Left renal pelvis (tissue), 4 donors: ENCODE results near the gene TSPAN17. TPM values are rescaled to one million over a fixed set of nuclear protein-coding genes. Genes with fewer than 3 reads are reported as not detected.

Experiments used
- DNase-seq, 4 donors: peaks; one replicate each; pipeline ENCODE4 v3.0.0-alpha.2; 2013; ENCODE audit warnings: low read depth in 4 of 4, low spot score in 3 of 4
- polyA plus RNA-seq, 4 donors: library from polyadenylated mRNA; unstranded; fragments of 120-200 nt; gene quantifications; one replicate each; pipeline ENCODE4 v1.2.1, GENCODE V29; 2013; ENCODE audit not compliant: insufficient read length in 4 of 4

The TSPAN17 gene
- polyA plus RNA-seq, 4 donors = 27.1 to 32.9 (median 29.8) TPM

GRCh38 chr5:176639981-176640380 lies 7.3 kb upstream of the TSPAN17 start:
- DNase-seq = no peak

- no peak for DNase-seq
These were observed 6.7 kb upstream of the TSPAN17 start for GRCh38 chr5:176640616-176641015.

- DNase-seq = no peak
These were observed 4.4 kb upstream of the TSPAN17 start for GRCh38 chr5:176642675-176643490.

- DNase-seq = no peak
These were observed 3.6 kb upstream of the TSPAN17 start for GRCh38 chr5:176643491-176644219.

- DNase-seq = no peak
These were observed 3.0 kb upstream of the TSPAN17 start for GRCh38 chr5:176644294-176644693.

GRCh38 chr5:176644878-176645670 lies 2.2 kb upstream of the TSPAN17 start:
- no peak for DNase-seq

- DNase-seq = no peak
These were observed 1.1 kb upstream of the TSPAN17 start for GRCh38 chr5:176646049-176646706.

GRCh38 chr5:176646707-176647029 lies 616 bp upstream of the TSPAN17 start:
- DNase-seq = no peak

GRCh38 chr5:176647843-176648473 lies 674 bp downstream of the TSPAN17 start:
- peak in 1 of 4 donors; percentile 14 for DNase-seq

- DNase-seq = no peak
These were observed 1.4 kb downstream of the TSPAN17 start for GRCh38 chr5:176648474-176649194.

GRCh38 chr5:176650354-176650884 lies 3.1 kb downstream of the TSPAN17 start:
- no peak for DNase-seq

- no peak for DNase-seq
These were observed 4.2 kb downstream of the TSPAN17 start for GRCh38 chr5:176651472-176651980.

- DNase-seq = no peak
These were observed 4.9 kb downstream of the TSPAN17 start for GRCh38 chr5:176652136-176652535.

GRCh38 chr5:176653401-176654385 lies 6.4 kb downstream of the TSPAN17 start:
- DNase-seq = no peak

- DNase-seq = no peak
These were observed 7.6 kb downstream of the TSPAN17 start for GRCh38 chr5:176654856-176655255.

GRCh38 chr5:176656467-176656990 lies 9.2 kb downstream of the TSPAN17 start:
- no peak for DNase-seq

GRCh38 chr5:176658007-176658599 lies 10.8 kb downstream of the TSPAN17 start:
- peak in 1 of 4 donors; percentile 31 for DNase-seq
